NCI-H187 treated with DMSO at 0.1 percent for 48 hours (cell line): ENCODE measurements around the gene TLE3.

Experiments used
- DNase-seq: peaks from one replicate; lab custom pipeline; 2025; lab: John Stamatoyannopoulos, UW

TLE3 gene

GRCh38 chr15:70047386-70048197 lies 50.1 kb downstream of the TLE3 start:
- DNase-seq = no peak

GRCh38 chr15:70046679-70047369 lies 50.9 kb downstream of the TLE3 start:
- DNase-seq = no peak

- no peak for DNase-seq
Measured at GRCh38 chr15:70045045-70045444, 52.7 kb downstream of the TLE3 start.

- no peak for DNase-seq
Measured at GRCh38 chr15:70044168-70044567, 53.5 kb downstream of the TLE3 start.

- DNase-seq = no peak
Measured at GRCh38 chr15:70043590-70043989, 54.1 kb downstream of the TLE3 start.

GRCh38 chr15:70042553-70043214 lies 55.0 kb downstream of the TLE3 start:
- no peak for DNase-seq

- DNase-seq = no peak
Measured at GRCh38 chr15:70039917-70040316, 57.8 kb downstream of the TLE3 start.

- DNase-seq = no peak
Measured at GRCh38 chr15:70038730-70039392, 58.9 kb downstream of the TLE3 start.

GRCh38 chr15:70037292-70037640 lies 60.5 kb downstream of the TLE3 start:
- DNase-seq = no peak

GRCh38 chr15:70036585-70037291 lies 61.0 kb downstream of the TLE3 start:
- no peak for DNase-seq

GRCh38 chr15:70035719-70036077 lies 62.0 kb downstream of the TLE3 start:
- no peak for DNase-seq

GRCh38 chr15:70035051-70035718 lies 62.5 kb downstream of the TLE3 start:
- DNase-seq = no peak

GRCh38 chr15:70034596-70034995 lies 63.1 kb downstream of the TLE3 start:
- DNase-seq = no peak

- no peak for DNase-seq
Measured at GRCh38 chr15:70034141-70034540, 63.6 kb downstream of the TLE3 start.

- DNase-seq = no peak
Measured at GRCh38 chr15:70033529-70034140, 64.1 kb downstream of the TLE3 start.

GRCh38 chr15:70033109-70033508 lies 64.6 kb downstream of the TLE3 start:
- DNase-seq = no peak

- no peak for DNase-seq
Measured at GRCh38 chr15:70032509-70032908, 65.2 kb downstream of the TLE3 start.

GRCh38 chr15:70031713-70032112 lies 66.0 kb downstream of the TLE3 start:
- no peak for DNase-seq

GRCh38 chr15:70031261-70031660 lies 66.5 kb downstream of the TLE3 start:
- no peak for DNase-seq

- DNase-seq = no peak
Measured at GRCh38 chr15:70030851-70031250, 66.9 kb downstream of the TLE3 start.

GRCh38 chr15:70029297-70029701 lies 68.4 kb downstream of the TLE3 start:
- no peak for DNase-seq
